GM19025 (cell line): ENCODE results near the gene CDH4.
"Not testable (repeated sequence)": the region's sequence is repeated elsewhere in the genome, so short reads cannot be mapped to it uniquely, and the experiment has no call there.

Experiments
- ATAC-seq: cut with Tn5 transposase; IDR thresholded peaks from one replicate; pipeline ENCODE4 v1.9.1; 2021; ENCODE audit warnings: mild to moderate bottlenecking, low read depth, moderate library complexity; ENCODE audit not compliant: unreplicated experiment

Gene CDH4

GRCh38 chr20:61850926-61851900, 599.2 kb downstream of the CDH4 start:
- ATAC-seq: no peak

DNA sequence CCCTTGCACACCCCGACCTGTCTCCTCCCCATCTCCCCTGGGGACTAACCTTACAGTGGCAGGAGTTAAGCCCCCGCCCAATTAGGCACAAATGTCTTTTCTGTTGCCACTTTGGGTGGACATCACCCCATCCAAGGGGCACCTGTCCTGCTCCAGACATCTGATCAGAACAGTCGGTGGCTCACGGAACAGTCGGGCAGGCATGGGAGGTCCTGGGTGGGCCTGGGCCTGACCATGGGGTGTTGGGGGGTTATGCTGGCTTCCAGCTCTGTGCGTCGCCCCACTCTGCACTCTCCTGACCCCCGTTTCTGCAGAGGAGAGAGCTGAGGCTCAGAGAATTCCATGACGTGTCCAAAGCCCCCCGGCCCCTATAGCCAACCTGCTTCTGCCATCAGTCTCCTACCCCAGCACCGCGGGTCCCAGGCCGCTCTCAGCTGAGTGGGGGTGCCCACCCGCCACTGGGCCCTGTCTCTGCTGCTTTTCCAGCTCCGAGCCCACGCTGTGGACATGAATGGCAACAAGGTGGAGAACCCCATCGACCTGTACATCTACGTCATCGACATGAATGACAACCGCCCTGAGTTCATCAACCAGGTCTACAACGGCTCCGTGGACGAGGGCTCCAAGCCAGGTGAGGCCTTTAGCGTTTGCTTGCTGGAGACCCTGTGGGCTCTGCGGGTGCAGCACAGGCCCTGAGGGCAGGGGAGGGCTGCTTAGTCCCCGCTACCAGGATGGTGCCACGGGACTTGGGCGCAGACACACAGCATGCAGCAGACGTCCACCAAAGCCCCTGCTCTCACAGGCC, 600.4 kb downstream of the CDH4 start:
- ATAC-seq: no peak

- ATAC-seq: no peak
These were observed 601.3 kb downstream of the CDH4 start for GRCh38 chr20:61853073-61854005.

DNA sequence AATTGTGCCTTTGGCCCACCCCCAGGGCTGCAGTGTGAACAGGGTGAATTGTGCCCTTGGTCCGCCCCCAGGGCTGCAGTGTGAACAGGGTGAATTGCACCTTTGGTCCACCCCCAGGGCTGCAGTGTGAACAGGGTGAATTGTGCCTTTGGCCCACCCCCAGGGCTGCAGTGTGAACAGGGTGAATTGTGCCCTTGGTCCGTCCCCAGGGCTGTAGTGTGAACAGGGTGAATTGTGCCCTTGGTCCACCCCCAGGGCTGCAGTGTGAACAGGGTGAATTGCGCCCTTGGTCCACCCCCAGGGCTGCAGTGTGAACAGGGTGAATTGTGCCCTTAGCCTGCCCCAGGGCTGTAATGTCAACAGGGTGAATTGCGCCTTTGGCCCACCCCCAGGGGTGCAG, 602.5 kb downstream of the CDH4 start:
- not testable (repeated sequence) for ATAC-seq

DNA sequence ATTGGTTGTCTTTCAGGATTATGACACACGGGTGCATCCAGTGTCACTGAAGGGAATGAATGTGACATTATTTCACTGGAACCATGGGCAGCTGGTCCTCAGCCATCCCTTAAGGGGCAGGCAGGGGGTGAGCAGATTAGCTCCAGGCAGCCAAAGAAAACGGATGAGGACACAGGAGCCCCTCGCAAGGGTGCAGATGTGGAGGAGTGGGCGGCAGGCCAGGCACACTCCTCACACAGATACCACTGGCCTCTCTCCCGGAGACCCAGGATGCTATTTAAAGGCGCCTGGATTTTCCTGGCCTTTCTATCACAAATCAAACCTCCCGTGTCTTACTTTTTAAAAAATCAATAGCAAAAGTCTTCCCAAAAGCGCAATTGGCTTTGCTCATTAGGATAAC, 603.2 kb downstream of the CDH4 start:
- no peak for ATAC-seq

GRCh38 chr20:61856626-61857413, 604.8 kb downstream of the CDH4 start:
- no peak for ATAC-seq

GRCh38 chr20:61857414-61857775, 605.3 kb downstream of the CDH4 start:
- ATAC-seq: no peak

- ATAC-seq: no peak
These were observed 605.8 kb downstream of the CDH4 start for GRCh38 chr20:61857884-61858283.

- ATAC-seq: no peak
These were observed 607.7 kb downstream of the CDH4 start for GRCh38 chr20:61859767-61860166.

DNA sequence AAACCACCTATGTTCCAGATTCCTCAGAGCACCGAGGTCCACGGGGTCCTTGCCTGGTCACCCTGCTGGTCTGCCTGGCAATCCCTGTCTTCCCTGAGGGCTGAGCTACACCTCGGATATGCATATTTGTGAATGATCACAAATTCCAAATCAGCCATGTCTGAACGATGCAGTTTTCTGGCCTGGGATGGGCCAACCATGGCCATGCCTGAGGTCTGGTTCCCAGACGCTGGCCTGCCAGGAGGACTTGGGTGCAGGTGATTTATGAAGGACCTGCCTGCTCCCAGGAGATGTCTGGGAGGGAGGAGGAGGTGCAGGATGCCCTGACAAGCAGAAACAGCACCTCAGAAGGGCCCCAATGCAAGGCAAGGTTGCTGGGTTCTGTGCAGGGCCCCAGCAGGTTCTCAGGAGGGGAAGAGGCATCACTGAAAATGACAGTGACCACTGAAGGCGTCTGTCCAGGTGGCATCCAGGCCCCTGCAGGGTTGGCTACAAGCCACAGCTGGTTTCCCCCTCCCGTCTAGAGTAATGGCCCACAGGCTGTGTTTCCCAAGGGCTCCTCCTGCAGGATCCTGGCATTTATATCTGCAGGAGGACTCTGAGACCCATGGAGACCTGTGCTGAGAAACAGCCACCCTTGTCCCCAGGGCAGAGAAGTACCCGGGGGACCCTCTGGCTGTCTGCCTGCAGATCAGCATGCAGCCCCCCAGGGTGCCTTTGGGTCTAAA, 608.4 kb downstream of the CDH4 start:
- no peak for ATAC-seq

- ATAC-seq: no peak
These were observed 609.2 kb downstream of the CDH4 start for GRCh38 chr20:61861054-61861841.

DNA sequence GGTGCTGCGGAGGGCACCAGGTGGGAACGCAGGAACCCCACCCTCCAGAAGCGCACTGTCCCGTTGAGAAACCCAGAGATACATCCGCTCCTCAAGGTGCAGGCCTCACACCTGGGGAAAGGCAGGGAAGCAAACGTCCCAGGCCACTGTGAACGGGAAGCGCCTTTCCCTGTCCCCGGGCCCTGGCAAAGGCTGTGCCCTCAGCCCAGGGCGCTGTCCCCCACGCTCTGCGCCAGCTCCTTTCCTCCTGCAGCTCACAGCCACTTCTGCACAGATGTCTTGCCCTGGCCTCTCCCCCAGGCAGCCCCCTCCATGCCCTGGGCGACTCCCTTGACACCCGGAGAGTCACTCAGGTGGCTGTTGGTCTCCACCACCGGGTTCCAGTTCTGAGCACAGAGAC, 609.8 kb downstream of the CDH4 start:
- ATAC-seq: no peak

DNA sequence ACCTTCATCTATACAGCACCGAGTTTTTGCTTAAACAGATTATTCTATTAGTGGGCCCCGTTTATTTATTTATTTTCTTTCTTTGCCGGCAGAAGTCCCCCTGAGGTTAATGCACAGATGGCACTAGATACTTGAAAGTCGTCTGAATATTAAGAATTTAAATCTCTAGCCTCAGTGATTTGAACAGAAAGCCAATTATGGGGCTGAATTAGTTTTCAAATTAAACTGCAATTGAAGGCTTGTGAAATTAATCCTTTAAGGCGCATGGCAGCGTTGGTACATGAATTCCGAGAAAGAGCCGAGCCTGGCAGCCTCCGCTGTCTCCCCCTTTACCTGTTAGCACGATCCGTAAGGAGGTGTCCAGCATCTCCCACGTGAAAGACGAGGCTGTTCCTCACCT, 610.8 kb downstream of the CDH4 start:
- ATAC-seq: no peak

GRCh38 chr20:61864481-61864880, 612.4 kb downstream of the CDH4 start:
- ATAC-seq: no peak

DNA sequence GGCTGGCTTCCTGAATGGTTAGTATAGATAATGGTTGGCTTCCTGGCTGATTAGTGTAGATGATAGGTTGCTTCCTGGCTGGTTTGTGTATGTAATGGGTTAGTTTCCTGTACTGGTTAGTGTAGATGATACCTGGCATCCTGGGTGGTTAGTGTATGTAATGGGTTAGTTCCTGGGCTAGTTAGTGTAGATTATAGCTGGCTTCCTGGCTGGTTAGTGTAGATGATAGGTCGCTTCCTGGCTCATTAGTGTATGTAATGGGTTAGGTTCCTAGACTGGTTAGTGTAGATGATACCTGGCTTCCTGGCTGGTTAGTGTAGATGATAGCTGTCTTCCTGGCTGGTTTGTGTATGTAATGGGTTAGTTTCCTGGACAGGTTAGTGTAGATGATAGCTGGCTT, 613.3 kb downstream of the CDH4 start:
- no peak for ATAC-seq

- no peak for ATAC-seq
These were observed 614.1 kb downstream of the CDH4 start for GRCh38 chr20:61866165-61866564.

GRCh38 chr20:61868006-61868405, 615.9 kb downstream of the CDH4 start:
- no peak for ATAC-seq

DNA sequence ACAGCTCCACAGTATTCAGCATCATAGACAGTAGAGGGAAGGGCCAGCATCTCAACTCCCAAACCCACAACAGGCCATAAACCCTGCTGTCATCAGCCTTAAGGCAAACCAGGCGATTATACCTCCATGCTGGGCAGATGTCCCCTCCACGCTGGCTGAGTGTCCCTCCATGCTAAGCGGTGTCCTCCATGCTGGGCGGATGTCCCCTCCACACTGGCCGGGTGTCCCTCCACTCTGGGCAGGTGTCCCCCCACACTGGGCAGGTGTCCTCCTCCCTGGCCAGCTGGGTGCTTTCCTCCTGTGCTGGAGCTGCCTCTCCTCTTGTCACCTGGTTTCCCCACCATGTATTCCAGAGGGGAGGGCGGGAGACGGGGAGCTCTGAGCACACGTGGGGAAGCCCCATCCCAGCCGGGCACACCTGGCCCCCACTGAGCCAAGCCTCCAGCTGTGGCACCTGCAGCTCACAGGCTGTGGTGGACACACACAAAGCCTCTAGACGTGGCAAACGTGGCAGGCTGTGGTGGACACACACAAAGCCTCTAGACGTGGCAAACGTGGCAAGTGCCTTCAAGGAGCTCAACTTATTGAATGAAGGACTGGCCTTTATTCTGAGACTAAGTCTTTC, 616.5 kb downstream of the CDH4 start:
- no peak for ATAC-seq
